ENCODE measurements around the gene PDCL3. TPM values are rescaled to one million over a fixed set of nuclear protein-coding genes. Genes with fewer than 3 reads are reported as not detected.

The PDCL3 gene
- total and polyA plus RNA-seq, 2 donors (not counting 3 experiments of a cell fraction or from before 2014, with no cell fraction given), result 19.4 to 32.8 TPM

GRCh38 chr2:100548771-100549170, 14.0 kb upstream of the PDCL3 start:
- H3K9me3 ChIP-seq (replicated peaks; ENCODE audit: control insufficient read depth, insufficient read depth, low read length), result no peaks in the 10 kb centered on the region
- TF ChIP-seq GATA2 (IDR thresholded peaks at IDR 0.05; ENCODE audit: insufficient read depth, insufficient read length, low read depth, low read length), result no peak
- TF ChIP-seq, protein P1, sequence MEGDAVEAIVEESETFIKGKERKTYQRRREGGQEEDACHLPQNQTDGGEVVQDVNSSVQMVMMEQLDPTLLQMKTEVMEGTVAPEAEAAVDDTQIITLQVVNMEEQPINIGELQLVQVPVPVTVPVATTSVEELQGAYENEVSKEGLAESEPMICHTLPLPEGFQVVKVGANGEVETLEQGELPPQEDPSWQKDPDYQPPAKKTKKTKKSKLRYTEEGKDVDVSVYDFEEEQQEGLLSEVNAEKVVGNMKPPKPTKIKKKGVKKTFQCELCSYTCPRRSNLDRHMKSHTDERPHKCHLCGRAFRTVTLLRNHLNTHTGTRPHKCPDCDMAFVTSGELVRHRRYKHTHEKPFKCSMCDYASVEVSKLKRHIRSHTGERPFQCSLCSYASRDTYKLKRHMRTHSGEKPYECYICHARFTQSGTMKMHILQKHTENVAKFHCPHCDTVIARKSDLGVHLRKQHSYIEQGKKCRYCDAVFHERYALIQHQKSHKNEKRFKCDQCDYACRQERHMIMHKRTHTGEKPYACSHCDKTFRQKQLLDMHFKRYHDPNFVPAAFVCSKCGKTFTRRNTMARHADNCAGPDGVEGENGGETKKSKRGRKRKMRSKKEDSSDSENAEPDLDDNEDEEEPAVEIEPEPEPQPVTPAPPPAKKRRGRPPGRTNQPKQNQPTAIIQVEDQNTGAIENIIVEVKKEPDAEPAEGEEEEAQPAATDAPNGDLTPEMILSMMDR (IDR thresholded peaks at IDR 0.05; ENCODE audit: extremely low read depth in 1 of 2, insufficient read depth in 1 of 2, low read depth in 1 of 2, low read length in 2 of 2), result no peak
- TF ChIP-seq FOS (IDR thresholded peaks at IDR 0.05; ENCODE audit: borderline replicate concordance, insufficient read depth, low read length), result no peak
- no peak for TF ChIP-seq POLR2AphosphoS5 (IDR thresholded peaks at IDR 0.05; ENCODE audit: insufficient read depth, low read depth, low read length)
- TF ChIP-seq POLR2A (IDR thresholded peaks at IDR 0.05; ENCODE audit: low read depth, low read length), result no peak
- TF ChIP-seq MYC (IDR thresholded peaks at IDR 0.05; ENCODE audit: low read depth, low read length), result no peak
- no peak for TF ChIP-seq JUN (IDR thresholded peaks at IDR 0.05; ENCODE audit: borderline replicate concordance, insufficient read depth, insufficient read length, low read depth)
- H3K4me2 ChIP-seq (ENCODE audit: insufficient read depth, low read length), result no peak overlapping the region
- ChIA-PET POLR2A (no interaction called here), CTCF (no interaction called here)
- peaks cover 0 to 2% of the 10 kb centered on the region in 2 experiments for H3K27me3 ChIP-seq (ENCODE audit: control insufficient read depth in 2 of 2, insufficient read depth in 2 of 2, low read length in 2 of 2)
- H3K4me1 ChIP-seq (ENCODE audit: control insufficient read depth, extremely low read depth, insufficient read depth, low read length), result no peaks in the 10 kb centered on the region
- no peaks in the 10 kb centered on the region for H3K9me1 ChIP-seq (replicated peaks; ENCODE audit: control insufficient read depth, extremely low read depth, insufficient read depth, low read length)
- H4K20me1 ChIP-seq (replicated peaks; ENCODE audit: control insufficient read depth, extremely low read depth, insufficient read depth, low read length), result no peaks in the 10 kb centered on the region
- no peak overlapping the region for H3K9ac ChIP-seq (replicated peaks; ENCODE audit: extremely low read depth, insufficient read depth, low read length)
- intact Hi-C loops (cut with micrococcal nuclease) (no loop called here), dilution Hi-C loops (cut with MboI; ENCODE audit: extremely low pct_ligation_motif_present, low sequenced_read_pairs) (no loop called here)
- H2AFZ ChIP-seq (ENCODE audit: low read depth, low read length), result no peak overlapping the region
- no peak overlapping the region for H3K27ac ChIP-seq (ENCODE audit: insufficient read depth, low read depth, low read length)
- no TSS peak for BruUV-seq (replicated peaks)
- DNase-seq (ENCODE audit: low read depth, low spot score) (no peak), FAIRE-seq (no peak)
- no peaks in the 10 kb centered on the region for H3K36me3 ChIP-seq (ENCODE audit: control insufficient read depth in 2 of 2, extremely low read depth in 1 of 2, insufficient read depth in 2 of 2, low read length in 2 of 2)
- H3K79me2 ChIP-seq (ENCODE audit: control insufficient read depth, insufficient read depth, low read length), result no peaks in the 10 kb centered on the region
- H3K4me3 ChIP-seq (replicated peaks in 1 of 3; ENCODE audit: insufficient read depth in 1 of 3, low read depth in 1 of 3, low read length in 3 of 3), result no peak overlapping the region

DNA sequence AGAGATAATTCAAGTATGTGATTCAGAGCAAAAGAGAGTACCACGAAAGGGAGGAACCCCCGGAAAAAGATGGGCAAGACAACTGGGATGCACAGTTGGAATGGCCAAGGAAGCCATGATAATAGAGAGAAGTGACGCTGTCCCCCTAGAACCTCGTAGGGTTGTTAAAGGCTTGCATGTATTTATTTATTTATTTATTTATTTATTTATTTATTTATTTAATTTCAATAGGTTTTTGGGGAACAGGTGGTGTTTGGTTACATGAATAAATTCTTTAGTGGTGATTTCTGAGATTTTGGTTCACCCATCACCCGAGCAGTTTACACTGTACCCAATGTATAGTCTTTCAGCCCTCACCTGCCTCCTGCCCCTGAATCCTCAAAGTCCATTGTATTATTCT, 11.5 kb upstream of the PDCL3 start:
- H3K9me3 ChIP-seq (replicated peaks; ENCODE audit: control insufficient read depth, insufficient read depth, low read length), result no peaks in the 10 kb centered on the region
- H3K4me1 ChIP-seq (ENCODE audit: control insufficient read depth, extremely low read depth, insufficient read depth, low read length), result no peaks in the 10 kb centered on the region
- H4K20me1 ChIP-seq (replicated peaks; ENCODE audit: control insufficient read depth, extremely low read depth, insufficient read depth, low read length), result no peaks in the 10 kb centered on the region
- H3K27ac ChIP-seq (ENCODE audit: insufficient read depth, low read depth, low read length), result no peak overlapping the region
- dilution Hi-C loops (cut with MboI; ENCODE audit: extremely low pct_ligation_motif_present, low sequenced_read_pairs), result no loop called here
- POLR2A ChIA-PET, result no interaction called here
- no peak overlapping the region for H3K4me2 ChIP-seq (ENCODE audit: insufficient read depth, low read length)
- FAIRE-seq, result no peak
- H3K9ac ChIP-seq (replicated peaks; ENCODE audit: extremely low read depth, insufficient read depth, low read length), result no peak overlapping the region
- no peak overlapping the region for H2AFZ ChIP-seq (ENCODE audit: low read depth, low read length)
- H3K9me1 ChIP-seq (replicated peaks; ENCODE audit: control insufficient read depth, extremely low read depth, insufficient read depth, low read length), result no peaks in the 10 kb centered on the region
- DNase-seq (ENCODE audit: low read depth, low spot score), result no peak
- H3K79me2 ChIP-seq (ENCODE audit: control insufficient read depth, insufficient read depth, low read length), result no peaks in the 10 kb centered on the region
- no peak overlapping the region for H3K4me3 ChIP-seq (replicated peaks in 1 of 3; ENCODE audit: insufficient read depth in 1 of 3, low read depth in 1 of 3, low read length in 3 of 3)
- no peaks in the 10 kb centered on the region for H3K36me3 ChIP-seq (ENCODE audit: control insufficient read depth in 2 of 2, extremely low read depth in 1 of 2, insufficient read depth in 2 of 2, low read length in 2 of 2)
- TF ChIP-seq FOS (IDR thresholded peaks at IDR 0.05; ENCODE audit: borderline replicate concordance, insufficient read depth, low read length), result no peak
- TF ChIP-seq, protein P2, sequence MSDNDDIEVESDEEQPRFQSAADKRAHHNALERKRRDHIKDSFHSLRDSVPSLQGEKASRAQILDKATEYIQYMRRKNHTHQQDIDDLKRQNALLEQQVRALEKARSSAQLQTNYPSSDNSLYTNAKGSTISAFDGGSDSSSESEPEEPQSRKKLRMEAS (IDR thresholded peaks at IDR 0.05; ENCODE audit: insufficient read depth, insufficient read length), result no peak
- TF ChIP-seq MYC (IDR thresholded peaks at IDR 0.05; ENCODE audit: low read depth, low read length), result no peak
- no peak for TF ChIP-seq JUN (IDR thresholded peaks at IDR 0.05; ENCODE audit: borderline replicate concordance, insufficient read depth, insufficient read length, low read depth)
- TF ChIP-seq GATA2 (IDR thresholded peaks at IDR 0.05; ENCODE audit: insufficient read depth, insufficient read length, low read depth, low read length), result no peak
- TF ChIP-seq POLR2A (IDR thresholded peaks at IDR 0.05; ENCODE audit: low read depth, low read length), result no peak
- no peak for TF ChIP-seq EZH2 (IDR thresholded peaks at IDR 0.05; ENCODE audit: borderline replicate concordance, low read depth, low read length, severe bottlenecking)
- TF ChIP-seq POLR2AphosphoS5 (IDR thresholded peaks at IDR 0.05; ENCODE audit: insufficient read depth, low read depth, low read length), result no peak
- TF ChIP-seq, protein P1 (IDR thresholded peaks at IDR 0.05; ENCODE audit: extremely low read depth in 1 of 2, insufficient read depth in 1 of 2, low read depth in 1 of 2, low read length in 2 of 2), result no peak
- CTCF ChIA-PET, result no interaction called here
- intact Hi-C loops (cut with micrococcal nuclease), result no loop called here
- peaks cover 0 to 2% of the 10 kb centered on the region in 2 experiments for H3K27me3 ChIP-seq (ENCODE audit: control insufficient read depth in 2 of 2, insufficient read depth in 2 of 2, low read length in 2 of 2)
- no TSS peak for BruUV-seq (replicated peaks)
